ENCODE data around the gene RNASE11. TPM values are rescaled to one million over a fixed set of nuclear protein-coding genes. Genes with fewer than 3 reads are reported as not detected.
A peak's percentile ranks its signal among the peaks of the same experiment; 100 is the strongest.

RNASE11 gene
- polyA plus RNA-seq, 1 of the 3 experiments (the other 2 are of a cell fraction): not detected

DNA sequence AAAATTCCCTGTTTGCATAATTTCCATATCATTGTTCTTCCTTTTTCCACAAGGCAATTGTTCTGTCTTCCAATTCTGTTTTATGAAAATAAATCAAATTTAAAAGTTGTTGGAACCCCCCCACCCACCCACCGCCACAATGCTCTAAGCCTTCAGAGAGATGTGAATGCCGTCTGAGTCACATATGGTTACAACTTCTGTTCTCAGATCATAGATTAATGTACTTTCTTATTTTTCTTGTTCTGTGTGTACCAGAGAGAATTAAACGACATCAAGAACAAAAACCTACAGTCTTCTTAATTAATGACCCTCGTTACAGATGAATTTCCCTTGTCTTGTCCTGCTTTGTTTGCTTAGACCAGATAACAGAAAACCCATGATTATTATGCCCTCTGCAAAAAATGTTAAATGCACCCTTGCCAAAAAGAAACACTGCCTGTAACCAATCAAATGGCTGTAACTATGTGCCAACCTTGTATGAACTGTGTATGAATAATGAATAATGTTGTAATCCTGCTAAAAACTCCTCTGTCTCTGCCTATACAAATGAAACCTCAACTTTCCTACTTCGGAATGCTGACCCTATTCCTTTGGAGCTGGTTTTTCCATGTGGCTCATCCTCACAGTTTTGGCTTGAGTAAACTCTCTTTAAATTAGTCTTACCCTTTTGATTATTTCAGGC lies 39.7 kb upstream of the RNASE11 start:
- Histone ChIP-seq H3K27me3 (ENCODE audit: insufficient read depth) (peaks cover 16% of the 10 kb centered on the region; the same call in 1 of the 2 replicates), H3K4me1 (ENCODE audit: control insufficient read depth in 1 of 2, insufficient read depth in 2 of 2, low read depth in 1 of 2, low read length in 1 of 2) (peaks cover 0 to 17% of the 10 kb centered on the region in 2 experiments; a peak in 2 of 4 replicates), H2AFZ (ENCODE audit: low read depth) (no peak overlapping the region), H3K27ac (ENCODE audit: low read depth in 2 of 2, low read length in 1 of 2) (no peak overlapping the region), H3K9ac (no peak overlapping the region), H3K36me3 (replicated peaks in 1 of 2; ENCODE audit: control insufficient read depth in 1 of 2, insufficient read depth in 2 of 2, low read length in 1 of 2) (no peaks in the 10 kb centered on the region), H3K4me3 (ENCODE audit: low read depth in 2 of 2, low read length in 1 of 2) (no peak overlapping the region; a peak in 1 of 4 replicates), H3F3A (replicated peaks; ENCODE audit: insufficient read depth) (peaks cover 22% of the 10 kb centered on the region), H3K4me2 (peak overlapping the region; percentile 30; the same call in 1 of the 2 replicates), H3K9me3 (no peaks in the 10 kb centered on the region), H4K20me1 (ENCODE audit: insufficient read depth) (peaks cover 7% of the 10 kb centered on the region), H3K79me2 (ENCODE audit: insufficient read depth) (no peaks in the 10 kb centered on the region), H3K9me2 (no peaks in the 10 kb centered on the region)
- POLR2A ChIA-PET: no interaction called here
- 13% methylated on average over 5 of the region's 5 CpGs for WGBS (ENCODE audit: low lambda C conversion rate)
- TF ChIP-seq NFIC (IDR thresholded peaks at IDR 0.05; ENCODE audit: borderline replicate concordance) (no peak), CHD2 (IDR thresholded peaks at IDR 0.05; ENCODE audit: low read length, partially characterized antibody) (no peak), MEF2A (IDR thresholded peaks at IDR 0.05; ENCODE audit: borderline replicate concordance, low read depth) (no peak)
- no peak for DNase-seq
- CTCF ChIA-PET: interaction anchor here (0.6 to 1.6 kb wide), 3 partner anchors 10 to 54 kb away, joined by 3 to 5 read pairs (median 4); no protein-coding TSS in a partner anchor

DNA sequence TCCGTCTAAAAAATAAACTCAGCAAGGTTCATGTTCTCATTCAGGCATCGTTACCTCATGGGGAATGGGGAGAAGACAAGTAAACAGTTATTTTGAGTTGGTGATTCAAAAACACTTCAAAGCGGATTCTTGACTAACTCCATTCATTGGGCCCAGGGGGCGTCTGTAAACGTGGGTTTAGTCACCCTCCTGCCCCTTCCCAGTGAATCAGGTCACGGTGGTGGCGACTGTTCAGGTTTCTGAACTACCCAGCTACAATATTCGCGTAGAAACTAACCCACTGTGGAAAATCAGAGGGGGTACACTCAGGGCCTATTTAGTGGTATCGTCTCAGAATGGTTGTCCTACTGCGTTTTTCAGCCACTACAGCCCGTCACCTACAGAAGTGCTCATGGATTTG lies 38.5 kb upstream of the RNASE11 start:
- POLR2A ChIA-PET: no interaction called here
- WGBS (ENCODE audit: low lambda C conversion rate): 27% methylated on average over 12 of the region's 12 CpGs

More for the DNA sequence above, 38.5 kb upstream of the RNASE11 start:
- H3K9ac ChIP-seq: no peak overlapping the region
- H3K9me2 ChIP-seq: no peaks in the 10 kb centered on the region
- H3K4me2 ChIP-seq: peak overlapping the region; percentile 63
- CTCF ChIA-PET: interaction anchor here (0.6 to 0.9 kb wide), 2 partner anchors 12 to 213 kb away, joined by 3 to 4 read pairs; no protein-coding TSS in a partner anchor
- no peaks in the 10 kb centered on the region for H3K79me2 ChIP-seq (ENCODE audit: insufficient read depth)
- H3K27ac ChIP-seq (ENCODE audit: low read depth in 2 of 2, low read length in 1 of 2): no peak overlapping the region
- peaks cover 0 to 6% of the 10 kb centered on the region in 2 experiments; a peak in 2 of 4 replicates for H3K4me1 ChIP-seq (ENCODE audit: control insufficient read depth in 1 of 2, insufficient read depth in 2 of 2, low read depth in 1 of 2, low read length in 1 of 2)
- H3K36me3 ChIP-seq (replicated peaks in 1 of 2; ENCODE audit: control insufficient read depth in 1 of 2, insufficient read depth in 2 of 2, low read length in 1 of 2): no peaks in the 10 kb centered on the region
- H3F3A ChIP-seq (replicated peaks; ENCODE audit: insufficient read depth): peaks cover 15% of the 10 kb centered on the region
- peak overlapping the region; percentile 44 to 56; a peak in 3 of 4 replicates for H3K4me3 ChIP-seq (ENCODE audit: low read depth in 2 of 2, low read length in 1 of 2)
- no peak overlapping the region for H2AFZ ChIP-seq (ENCODE audit: low read depth)
- no peaks in the 10 kb centered on the region for H3K9me3 ChIP-seq
- TF ChIP-seq FOSL2 (IDR thresholded peaks at IDR 0.05; ENCODE audit: borderline replicate concordance, low read depth) (no peak), MEF2A (IDR thresholded peaks at IDR 0.05; ENCODE audit: borderline replicate concordance, low read depth) (no peak), SIN3A (IDR thresholded peaks at IDR 0.05; ENCODE audit: borderline replicate concordance, low read depth, low read length) (no peak), SMC3 (IDR thresholded peaks at IDR 0.05; ENCODE audit: low read depth, low read length) (no peak), JUND (IDR thresholded peaks at IDR 0.05) (no peak), TAF1 (IDR thresholded peaks at IDR 0.05; ENCODE audit: borderline replicate concordance, low read depth, low read length) (no peak), RFX5 (IDR thresholded peaks at IDR 0.05; ENCODE audit: low read length) (no peak), GATA2 (CRISPR knock-in tag; IDR thresholded peaks at IDR 0.05) (no peak), YY1 (IDR thresholded peaks at IDR 0.05; ENCODE audit: low read depth) (no peak), RXRA (IDR thresholded peaks at IDR 0.05; ENCODE audit: borderline replicate concordance, low read depth) (no peak), TEAD4 (IDR thresholded peaks at IDR 0.05; ENCODE audit: borderline replicate concordance, insufficient read depth) (no peak), CHD2 (IDR thresholded peaks at IDR 0.05; ENCODE audit: low read length, partially characterized antibody) (no peak), RCOR1 (IDR thresholded peaks at IDR 0.05; ENCODE audit: low read length) (no peak)
- TF ChIP-seq, protein P1, sequence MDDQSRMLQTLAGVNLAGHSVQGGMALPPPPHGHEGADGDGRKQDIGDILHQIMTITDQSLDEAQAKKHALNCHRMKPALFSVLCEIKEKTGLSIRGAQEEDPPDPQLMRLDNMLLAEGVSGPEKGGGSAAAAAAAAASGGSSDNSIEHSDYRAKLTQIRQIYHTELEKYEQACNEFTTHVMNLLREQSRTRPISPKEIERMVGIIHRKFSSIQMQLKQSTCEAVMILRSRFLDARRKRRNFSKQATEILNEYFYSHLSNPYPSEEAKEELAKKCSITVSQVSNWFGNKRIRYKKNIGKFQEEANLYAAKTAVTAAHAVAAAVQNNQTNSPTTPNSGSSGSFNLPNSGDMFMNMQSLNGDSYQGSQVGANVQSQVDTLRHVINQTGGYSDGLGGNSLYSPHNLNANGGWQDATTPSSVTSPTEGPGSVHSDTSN (IDR thresholded peaks at IDR 0.05): no peak
- H3K27me3 ChIP-seq (ENCODE audit: insufficient read depth): peaks cover 18% of the 10 kb centered on the region; the same call in 1 of the 2 replicates
- 0 out of 2 replicates have a peak, but pooled peaks cover 2% of the 10 kb centered on the region for H4K20me1 ChIP-seq (ENCODE audit: insufficient read depth)
- DNase-seq: no peak

Measured in SK-N-SH (cell line).